GM12878 (cell line): ENCODE results near the gene CACNA1E. TPM values are rescaled to one million over a fixed set of nuclear protein-coding genes. Genes with fewer than 3 reads are reported as not detected.

Experiments used
- ATAC-seq: fragments of 200-7000 bp; cut with Tn5 transposase; 3 replicates; pipeline ENCODE4 v1.9.1; 2020; ENCODE audit warnings: mild to moderate bottlenecking, moderate library complexity
- BruUV-seq: library from RNA; stranded (reverse); fragments of 400-500 nt; replicated peaks from 2 replicates; lab custom pipeline; 2021; lab: Mats Ljungman, UMichigan
- CTCF ChIA-PET: fragments of 300-600 bp; sonication (Branson Sonifier 250); formaldehyde crosslinking; extraction: SDS; loops from one replicate; lab custom pipeline; 2021; ENCODE audit warnings: inconsistent platforms; lab: Yijun Ruan, JAX
- POLR2A ChIA-PET: fragments of 350-600 bp; formaldehyde crosslinking; extraction: SDS; loops from one replicate; lab custom pipeline; 2021; ENCODE audit warnings: inconsistent platforms; lab: Charles Lee
- RAD21 ChIA-PET: fragments of 300-600 bp; sonication (Branson Sonifier 250); formaldehyde crosslinking; loops from one replicate; lab custom pipeline; 2023; ENCODE audit warnings: antibody characterized with exemption; ENCODE audit not compliant: unreplicated experiment; lab: Charles Lee
- SMC1A ChIA-PET: fragments of 300-600 bp; sonication (Branson Sonifier 250); formaldehyde crosslinking; loops from one replicate; lab custom pipeline; 2023; ENCODE audit not compliant: unreplicated experiment, uncharacterized antibody; lab: Charles Lee
- DNase-seq: peaks from one replicate; pipeline ENCODE4 v3.0.0-alpha.2; 2011; ENCODE audit warnings: low read depth, low spot score
- FAIRE-seq: peaks from 3 replicates; lab custom pipeline; 2011; peaks lifted over from hg19 to GRCh38; lab: Jason Lieb, UNC
- H2AFZ ChIP-seq: 2 replicates; pipeline ENCODE4 v1.6.0; 2011; ENCODE audit warnings: low read depth, low read length, control low read depth; ENCODE audit not compliant: control insufficient read depth
- H3K27ac ChIP-seq: 2 replicates; pipeline ENCODE4 v1.5.1; 2011; ENCODE audit warnings: control low read depth; ENCODE audit not compliant: control insufficient read depth, insufficient read depth
- H3K27me3 ChIP-seq, 2 experiments: replicated peaks in 1 of 2; 2 replicates each; pipeline versions ENCODE4 v1.6.0 to v1.6.1; 2011; ENCODE audit warnings: low read length in 1 of 2; ENCODE audit not compliant: control insufficient read depth in 2 of 2, insufficient read depth in 2 of 2
- H3K36me3 ChIP-seq, 2 experiments: 2 replicates each; pipeline ENCODE4 v1.5.1; 2011; ENCODE audit warnings: low read length in 1 of 2; ENCODE audit not compliant: control insufficient read depth in 2 of 2, insufficient read depth in 2 of 2
- H3K4me1 ChIP-seq: 2 replicates; pipeline ENCODE4 v1.6.1; 2011; ENCODE audit warnings: mild to moderate bottlenecking, low read length, moderate library complexity, mixed read lengths; ENCODE audit not compliant: control insufficient read depth, insufficient read depth
- H3K4me2 ChIP-seq: 2 replicates; pipeline ENCODE4 v1.6.0; 2011; ENCODE audit warnings: control low read depth; ENCODE audit not compliant: control insufficient read depth, insufficient read depth
- H3K4me3 ChIP-seq: fragments of 200-600 bp; sonication (generic); 2 replicates; pipeline ENCODE4 v1.5.1; 2016
- H3K79me2 ChIP-seq: 2 replicates; pipeline ENCODE4 v1.6.0; 2011; ENCODE audit warnings: low read length; ENCODE audit not compliant: control insufficient read depth, insufficient read depth
- H3K9ac ChIP-seq: 2 replicates; pipeline ENCODE4 v1.8.0; 2011; ENCODE audit warnings: low read length, control low read depth, mixed read lengths; ENCODE audit not compliant: control insufficient read depth, insufficient read depth
- H3K9me3 ChIP-seq: replicated peaks from 3 replicates; pipeline ENCODE4 v1.5.1; 2011; ENCODE audit warnings: mild to moderate bottlenecking, low read length; ENCODE audit not compliant: control insufficient read depth, insufficient read depth
- H4K20me1 ChIP-seq: 2 replicates; pipeline ENCODE4 v1.6.0; 2011; ENCODE audit not compliant: control insufficient read depth, insufficient read depth
- BCL3 ChIP-seq: IDR thresholded peaks from 2 replicates; pipeline ENCODE4 v1.6.1; 2011; ENCODE audit warnings: borderline replicate concordance, low read depth, mild to moderate bottlenecking, moderate library complexity, low read length; ENCODE audit not compliant: insufficient read depth, poor library complexity, severe bottlenecking
- LARP7 ChIP-seq: fragments of 450-650 bp; IDR thresholded peaks from 2 replicates; pipeline ENCODE4 v1.6.1; 2017; ENCODE audit warnings: mild to moderate bottlenecking
- NFIC ChIP-seq: IDR thresholded peaks from 2 replicates; pipeline ENCODE4 v1.6.1; 2012; ENCODE audit warnings: low read depth, mild to moderate bottlenecking, inconsistent platforms, low read length, moderate library complexity
- PML ChIP-seq: IDR thresholded peaks from 2 replicates; pipeline ENCODE4 v1.6.1; 2012; ENCODE audit warnings: low read length, inconsistent platforms
- POU2F2 ChIP-seq: IDR thresholded peaks from 3 replicates; pipeline ENCODE4 v1.6.1; 2011; ENCODE audit warnings: low read depth, mild to moderate bottlenecking, low read length, borderline replicate concordance
- RB1 ChIP-seq: fragments of 450-650 bp; formaldehyde crosslinking; IDR thresholded peaks from 2 replicates; pipeline ENCODE4 v1.6.1; 2017; ENCODE audit warnings: mild to moderate bottlenecking, borderline replicate concordance
- RFX5 ChIP-seq: IDR thresholded peaks from 2 replicates; pipeline ENCODE4 v1.6.1; 2011; ENCODE audit warnings: low read depth, low read length, improper control_type of control experiment
- SKIL ChIP-seq: fragments of 450-650 bp; IDR thresholded peaks from 2 replicates; pipeline ENCODE4 v1.6.1; 2017; ENCODE audit warnings: mild to moderate bottlenecking, low read depth, inconsistent platforms; ENCODE audit not compliant: poor library complexity, severe bottlenecking
- SUZ12 ChIP-seq: fragments of 200-600 bp; sonication (generic); IDR thresholded peaks from one replicate; pipeline ENCODE4 v1.6.1; 2018; ENCODE audit warnings: antibody characterized with exemption, mild to moderate bottlenecking; ENCODE audit not compliant: unreplicated experiment
- TAF1 ChIP-seq: IDR thresholded peaks from 2 replicates; pipeline ENCODE4 v1.6.1; 2011; ENCODE audit warnings: mild to moderate bottlenecking, low read depth, low read length, borderline replicate concordance
- whole genome bisulfite sequencing: methylation state at CpG from one replicate; pipeline ENCODE4 v1.1.6; 2016; ENCODE audit warnings: low lambda C conversion rate; ENCODE audit not compliant: insufficient replicate concordance, insufficient coverage; ENCODE audit errors: missing lambda C conversion rate; 5-methylcytosine and 5-hydroxymethylcytosine counted together
- in situ Hi-C: fragments of 300-500 bp; cut with MboI; formaldehyde crosslinking; loops from 9 replicates; pipeline ENCODE4 v1.14.3; 2018; ENCODE audit warnings: mixed read lengths
- intact Hi-C: fragments of 100-400 bp; cut with micrococcal nuclease; formaldehyde crosslinking; loops from one replicate; pipeline ENCODE4 v1.14.2; 2022; ENCODE audit not compliant: unreplicated experiment
- polyA plus RNA-seq, 11 experiments: library from polyadenylated mRNA; depleted of rRNA in 4 of 11; unstranded in 6 of 11; stranded (reverse) in 5 of 11; fragments of >200 nt; fragmentation: Nextera tagmentation in 4 of 11; fragmentation: Illumina TruSeq in 1 of 11; extraction: Ambion mirVana in 4 of 11; extraction: Trizol in 1 of 11; gene quantifications; 1 replicate in 1 of 11; 2 replicates in 10 of 11; pipeline versions ENCODE4 v1.2.1 to v1.2.3, GENCODE V29; 2011 to 2016; ENCODE audit warnings: inconsistent platforms in 2 of 11, missing spikeins in 2 of 11, low read depth in 1 of 11
- total RNA-seq, 4 experiments: library from RNA; depleted of rRNA in 3 of 4; stranded (reverse); fragments of >200 nt in 3 of 4; fragmentation: Illumina TruSeq in 1 of 4; extraction: Trizol in 1 of 4; gene quantifications; 2 replicates each; pipeline versions ENCODE4 v1.2.1 to v1.2.3, GENCODE V29; 2013 to 2021

The CACNA1E gene
- total and polyA plus RNA-seq, 10 of the 15 experiments (the other 5 are each of a cell fraction or from before 2014, with no cell fraction given): 0.57 to 22.0 (median 8.5) TPM

GRCh38 chr1:181484821-181485220 lies 1.5 kb downstream of the CACNA1E start:
- ChIA-PET CTCF (interaction anchor here (0.6 to 16.8 kb wide), 18 partner anchors 10 to 596 kb away, joined by 3 to 319 read pairs (median 6); no protein-coding TSS in a partner anchor), POLR2A (interaction anchor here (0.6 to 13.8 kb wide), 12 partner anchors 10 to 543 kb away, joined by 3 to 135 read pairs (median 6); no protein-coding TSS in a partner anchor), RAD21 (interaction anchor here (0.6 to 17.7 kb wide), 31 partner anchors 8 to 570 kb away, joined by 3 to 299 read pairs (median 5); no protein-coding TSS in a partner anchor), SMC1A (interaction anchor here (0.8 to 21.3 kb wide), 27 partner anchors 9 to 596 kb away, joined by 3 to 260 read pairs (median 5); no protein-coding TSS in a partner anchor)
- intact Hi-C loops (loop anchor here (1.0 to 5.0 kb wide), 3 partner anchors 19 to 102 kb away; no protein-coding TSS in a partner anchor), in situ Hi-C loops (no loop called here)
- Histone ChIP-seq H3K4me1 (peaks cover 3% of the 10 kb centered on the region; the same call in 1 of the 2 replicates), H3K4me3 (peak overlapping the region; percentile 74), H3K27me3 (no peaks in the 10 kb centered on the region), H4K20me1 (peaks cover 3% of the 10 kb centered on the region; the same call in 1 of the 2 replicates), H2AFZ (no peak overlapping the region), H3K36me3 (no peaks in the 10 kb centered on the region), H3K9ac (peak overlapping the region; percentile 61), H3K27ac (peak overlapping the region; percentile 56), H3K4me2 (peak overlapping the region; percentile 74), H3K9me3 (no peaks in the 10 kb centered on the region), H3K79me2 (peaks cover 31% of the 10 kb centered on the region)
- FAIRE-seq (no peak), ATAC-seq (peak; percentile 1; the same call in 1 of the 3 replicates), DNase-seq (no peak)
- no peak for TF ChIP-seq RB1
- TF ChIP-seq PML: peak; percentile 1; the same call in 1 of the 2 replicates
- TSS peak; percentile 65 for BruUV-seq
- WGBS: 3% methylated on average over 2 of the region's 2 CpGs

GRCh38 chr1:181485287-181486097 lies 2.2 kb downstream of the CACNA1E start:
- Histone ChIP-seq H3K27me3 (no peaks in the 10 kb centered on the region), H3K36me3 (no peaks in the 10 kb centered on the region), H3K4me2 (peak overlapping the region; percentile 12), H3K27ac (peak overlapping the region; percentile 56), H3K9me3 (no peaks in the 10 kb centered on the region), H4K20me1 (peaks cover 3% of the 10 kb centered on the region; the same call in 1 of the 2 replicates), H3K9ac (peak overlapping the region; percentile 31; the same call in 1 of the 2 replicates), H2AFZ (peak overlapping the region; percentile 31), H3K4me3 (peak overlapping the region; percentile 74), H3K79me2 (peaks cover 31% of the 10 kb centered on the region), H3K4me1 (peaks cover 3% of the 10 kb centered on the region; the same call in 1 of the 2 replicates)
- CTCF ChIA-PET: interaction anchor here (0.5 to 16.8 kb wide), 21 partner anchors 9 to 595 kb away, joined by 3 to 319 read pairs (median 5); no protein-coding TSS in a partner anchor
- DNase-seq: peak; percentile 53
- FAIRE-seq: no peak
- SMC1A ChIA-PET: interaction anchor here (1.0 to 21.3 kb wide), 25 partner anchors 7 to 569 kb away, joined by 3 to 260 read pairs (median 7); no protein-coding TSS in a partner anchor
- POLR2A ChIA-PET: interaction anchor here (0.6 to 13.8 kb wide), 14 partner anchors 9 to 542 kb away, joined by 3 to 135 read pairs (median 5); no protein-coding TSS in a partner anchor
- ATAC-seq: peak; percentile 63
- no TSS peak for BruUV-seq
- RAD21 ChIA-PET: interaction anchor here (0.6 to 17.7 kb wide), 29 partner anchors 8 to 601 kb away, joined by 3 to 299 read pairs (median 5); no protein-coding TSS in a partner anchor
- intact Hi-C loops: loop anchor here (1.0 kb wide), 1 partner anchor 19 kb away; no protein-coding TSS in a partner anchor
- in situ Hi-C loops: no loop called here
- 1% methylated on average over 42 of the region's 42 CpGs for WGBS
- TF ChIP-seq BCL3 (no peak), SUZ12 (no peak), PML (no peak; the same call in 1 of the 2 replicates), LARP7 (no peak), TAF1 (no peak), POU2F2 (no peak), RFX5 (no peak), NFIC (no peak), SKIL (peak; percentile 14)
